HG03342 (cell line): ENCODE data around the gene ERVH48-1.
"Not testable (repeated sequence)": the region's sequence is repeated elsewhere in the genome, so short reads cannot be mapped to it uniquely, and the experiment has no call there.

Experiments used
- ATAC-seq: cut with Tn5 transposase; IDR thresholded peaks from one replicate; pipeline ENCODE4 v1.9.1; 2021; ENCODE audit warnings: mild to moderate bottlenecking, moderate library complexity; ENCODE audit not compliant: unreplicated experiment

The ERVH48-1 gene

GRCh38 chr21:42939582-42940413, 14.4 kb upstream of the ERVH48-1 start:
- no peak for ATAC-seq

- not testable (repeated sequence) for ATAC-seq
These were observed 13.2 kb upstream of the ERVH48-1 start for GRCh38 chr21:42938606-42938995.

- ATAC-seq: no peak
These were observed 12.7 kb upstream of the ERVH48-1 start for GRCh38 chr21:42937960-42938605.

- ATAC-seq: not testable (repeated sequence)
These were observed 11.9 kb upstream of the ERVH48-1 start for GRCh38 chr21:42937034-42937940.

- not testable (repeated sequence) for ATAC-seq
These were observed 10.9 kb upstream of the ERVH48-1 start for GRCh38 chr21:42936360-42936759.

GRCh38 chr21:42933973-42934372, 8.5 kb upstream of the ERVH48-1 start:
- ATAC-seq: not testable (repeated sequence)

- ATAC-seq: not testable (repeated sequence)
These were observed 7.9 kb upstream of the ERVH48-1 start for GRCh38 chr21:42933137-42933970.

GRCh38 chr21:42932378-42933136, 7.1 kb upstream of the ERVH48-1 start:
- not testable (repeated sequence) for ATAC-seq

GRCh38 chr21:42931560-42932235, 6.3 kb upstream of the ERVH48-1 start:
- no peak for ATAC-seq

GRCh38 chr21:42929969-42930368, 4.5 kb upstream of the ERVH48-1 start:
- ATAC-seq: no peak

GRCh38 chr21:42927474-42928200, 2.2 kb upstream of the ERVH48-1 start:
- not testable (repeated sequence) for ATAC-seq

GRCh38 chr21:42924433-42924751, 1.0 kb downstream of the ERVH48-1 start:
- ATAC-seq: no peak

- ATAC-seq: peak; percentile 66
These were observed 1.6 kb downstream of the ERVH48-1 start for GRCh38 chr21:42923553-42924432.

GRCh38 chr21:42922918-42923317, 2.5 kb downstream of the ERVH48-1 start:
- ATAC-seq: no peak

GRCh38 chr21:42921927-42922326, 3.5 kb downstream of the ERVH48-1 start:
- ATAC-seq: no peak

GRCh38 chr21:42918291-42918690, 7.1 kb downstream of the ERVH48-1 start:
- no peak for ATAC-seq

- ATAC-seq: no peak
These were observed 12.0 kb downstream of the ERVH48-1 start for GRCh38 chr21:42913476-42913875.
